Tibial nerve (tissue), 4 donors: ENCODE data around the gene RNF123.

ENCODE experiments used
- CTCF ChIP-seq, 5 experiments: fragments of 200-600 bp in 3 of 5; fragments of 450-650 bp in 2 of 5; sonication (generic) in 3 of 5; IDR thresholded peaks; one replicate each; pipeline ENCODE4 v1.5.1; 2016 to 2019; ENCODE audit warnings: antibody characterized with exemption in 5 of 5, mild to moderate bottlenecking in 3 of 5, moderate library complexity in 2 of 5
- EP300 ChIP-seq, 2 donors: sonication (generic); formaldehyde crosslinking; IDR thresholded peaks; one replicate each; pipeline ENCODE4 v1.6.1; 2017; ENCODE audit warnings: antibody characterized with exemption in 2 of 2, mild to moderate bottlenecking in 1 of 2
- POLR2A ChIP-seq, 2 donors: fragments of 450-650 bp; IDR thresholded peaks; one replicate each; pipeline ENCODE4 v1.6.1; 2017; ENCODE audit warnings: antibody characterized with exemption in 2 of 2, mild to moderate bottlenecking in 2 of 2, moderate library complexity in 2 of 2

- TF ChIP-seq POLR2A (IDR thresholded peaks at IDR 0.05) (no peak), CTCF (IDR thresholded peaks at IDR 0.05) (no peak), EP300 (IDR thresholded peaks at IDR 0.05) (no peak)
Observed at GRCh38 chr3:49650637-49651036, 38.7 kb upstream of the RNF123 start.
